ENCODE results near the gene MBOAT1. TPM values are rescaled to one million over a fixed set of nuclear protein-coding genes. Genes with fewer than 3 reads are reported as not detected.
A peak's percentile ranks its signal among the peaks of the same experiment; 100 is the strongest.

Gene MBOAT1
- polyA plus RNA-seq, 1 of the 3 experiments (the other 2 are of a cell fraction), result 3.0 TPM

GRCh38 chr6:20197251-20197650 is 15.0 kb downstream of the MBOAT1 start (continued):
- peak; percentile 70 for TF ChIP-seq USF2 (IDR thresholded peaks at IDR 0.05; ENCODE audit: borderline replicate concordance, low read depth, low read length)
- 0 out of 4 replicates have a peak, but pooled peaks of 1 of the 2 experiments have one; percentile 12 for TF ChIP-seq EP300 (IDR thresholded peaks at IDR 0.05; ENCODE audit: borderline replicate concordance in 1 of 2, low read depth in 1 of 2, low read length in 1 of 2)
- TF ChIP-seq USF1 (IDR thresholded peaks at IDR 0.05; ENCODE audit: borderline replicate concordance, low read depth), result peak; percentile 89
- TF ChIP-seq EZH2phosphoT487 (IDR thresholded peaks at IDR 0.05; ENCODE audit: borderline replicate concordance, low read depth), result no peak
- no peak for TF ChIP-seq MXI1 (IDR thresholded peaks at IDR 0.05; ENCODE audit: low read depth, low read length)
- no peak for TF ChIP-seq FOXM1 (IDR thresholded peaks at IDR 0.05; ENCODE audit: low read depth)
- no peak for TF ChIP-seq MEF2A (IDR thresholded peaks at IDR 0.05; ENCODE audit: borderline replicate concordance, low read depth)
- no peak for TF ChIP-seq SMC3 (IDR thresholded peaks at IDR 0.05; ENCODE audit: low read depth, low read length)

GRCh38 chr6:20192625-20193024 is 19.6 kb downstream of the MBOAT1 start:
- Histone ChIP-seq H3K9ac (no peak overlapping the region), H3K9me2 (no peaks in the 10 kb centered on the region), H3K27me3 (ENCODE audit: insufficient read depth) (no peaks in the 10 kb centered on the region), H3K27ac (ENCODE audit: low read depth in 2 of 2, low read length in 1 of 2) (no peak overlapping the region), H3K9me3 (no peaks in the 10 kb centered on the region), H3K4me1 (ENCODE audit: control insufficient read depth in 1 of 2, insufficient read depth in 2 of 2, low read depth in 1 of 2, low read length in 1 of 2) (peaks cover 0 to 5% of the 10 kb centered on the region in 2 experiments; a peak in 1 of 4 replicates), H3K4me2 (no peak overlapping the region), H3F3A (replicated peaks; ENCODE audit: insufficient read depth) (no peaks in the 10 kb centered on the region), H3K4me3 (ENCODE audit: low read depth in 2 of 2, low read length in 1 of 2) (no peak overlapping the region), H3K36me3 (replicated peaks in 1 of 2; ENCODE audit: control insufficient read depth in 1 of 2, insufficient read depth in 2 of 2, low read length in 1 of 2) (no peaks in the 10 kb centered on the region), H2AFZ (ENCODE audit: low read depth) (no peak overlapping the region), H3K79me2 (ENCODE audit: insufficient read depth) (no peaks in the 10 kb centered on the region), H4K20me1 (ENCODE audit: insufficient read depth) (no peaks in the 10 kb centered on the region)
- POLR2A ChIA-PET, result no interaction called here
- CTCF ChIA-PET, result no interaction called here
- no peak for DNase-seq
- TF ChIP-seq PBX3 (IDR thresholded peaks at IDR 0.05) (no peak), ZBTB33 (IDR thresholded peaks at IDR 0.05; ENCODE audit: borderline replicate concordance, low read depth) (no peak), USF1 (IDR thresholded peaks at IDR 0.05; ENCODE audit: borderline replicate concordance, low read depth) (no peak), RAD21 (IDR thresholded peaks at IDR 0.05; ENCODE audit: low read length) (no peak), MAX (IDR thresholded peaks at IDR 0.05; ENCODE audit: low read depth) (no peak), NFIC (IDR thresholded peaks at IDR 0.05; ENCODE audit: borderline replicate concordance) (no peak), MXI1 (IDR thresholded peaks at IDR 0.05; ENCODE audit: low read depth, low read length) (no peak), MEF2A (IDR thresholded peaks at IDR 0.05; ENCODE audit: borderline replicate concordance, low read depth) (no peak), TAF1 (IDR thresholded peaks at IDR 0.05; ENCODE audit: borderline replicate concordance, low read depth, low read length) (no peak), RFX5 (IDR thresholded peaks at IDR 0.05; ENCODE audit: low read length) (no peak), TEAD4 (IDR thresholded peaks at IDR 0.05; ENCODE audit: borderline replicate concordance, insufficient read depth) (no peak), IRF3 (IDR thresholded peaks at IDR 0.05; ENCODE audit: low read depth, low read length) (no peak), FOXM1 (IDR thresholded peaks at IDR 0.05; ENCODE audit: low read depth) (no peak), FOXJ3 (CRISPR knock-in tag; IDR thresholded peaks at IDR 0.05) (no peak), SIN3A (IDR thresholded peaks at IDR 0.05; ENCODE audit: borderline replicate concordance, low read depth, low read length) (no peak), JUND (IDR thresholded peaks at IDR 0.05) (no peak), FOSL2 (IDR thresholded peaks at IDR 0.05; ENCODE audit: borderline replicate concordance, low read depth) (no peak), GATA2 (CRISPR knock-in tag; IDR thresholded peaks at IDR 0.05) (no peak), RCOR1 (IDR thresholded peaks at IDR 0.05; ENCODE audit: low read length) (no peak), SMC3 (IDR thresholded peaks at IDR 0.05; ENCODE audit: low read depth, low read length) (no peak)
- 100% methylated on average over 4 of the region's 4 CpGs for WGBS (ENCODE audit: low lambda C conversion rate)

All from SK-N-SH (cell line).